ACC112 (cell line): Measurements from ENCODE around the gene UBTD1.

Experiments used
- H2AFZ ChIP-seq: fragments of 200-600 bp; sonication (generic); one replicate; pipeline ENCODE4 v1.6.0; 2017; ENCODE audit warnings: antibody characterized with exemption, low read length; ENCODE audit not compliant: unreplicated experiment
- H3K27ac ChIP-seq: fragments of 200-600 bp; sonication (generic); 2 replicates; pipeline ENCODE4 v1.5.1; 2014; ENCODE audit warnings: low read depth, mild to moderate bottlenecking, antibody characterized with exemption, low read length, moderate library complexity
- H3K27me3 ChIP-seq: fragments of 200-600 bp; sonication (generic); 2 replicates; pipeline ENCODE4 v1.6.1; 2014; ENCODE audit warnings: mild to moderate bottlenecking, antibody characterized with exemption, low read length, moderate library complexity, mixed read lengths; ENCODE audit not compliant: insufficient read depth
- H3K36me3 ChIP-seq: fragments of 200-600 bp; sonication (generic); 2 replicates; pipeline ENCODE4 v1.6.1; 2016; ENCODE audit warnings: mild to moderate bottlenecking, antibody characterized with exemption, low read length, moderate library complexity, mixed read lengths; ENCODE audit not compliant: insufficient read depth
- H3K4me1 ChIP-seq: fragments of 200-600 bp; sonication (generic); one replicate; pipeline ENCODE4 v1.6.1; 2016; ENCODE audit warnings: low read length, mixed read lengths; ENCODE audit not compliant: insufficient read depth, unreplicated experiment, control insufficient read depth
- H3K4me3 ChIP-seq: fragments of 200-600 bp; sonication (generic); 2 replicates; pipeline ENCODE4 v1.5.1; 2014; ENCODE audit warnings: mild to moderate bottlenecking, low read depth, low read length
- H3K79me2 ChIP-seq: fragments of 200-600 bp; sonication (generic); one replicate; pipeline ENCODE4 v1.6.0; 2016; ENCODE audit warnings: low read length; ENCODE audit not compliant: control insufficient read depth, unreplicated experiment, insufficient read depth

The UBTD1 gene

DNA sequence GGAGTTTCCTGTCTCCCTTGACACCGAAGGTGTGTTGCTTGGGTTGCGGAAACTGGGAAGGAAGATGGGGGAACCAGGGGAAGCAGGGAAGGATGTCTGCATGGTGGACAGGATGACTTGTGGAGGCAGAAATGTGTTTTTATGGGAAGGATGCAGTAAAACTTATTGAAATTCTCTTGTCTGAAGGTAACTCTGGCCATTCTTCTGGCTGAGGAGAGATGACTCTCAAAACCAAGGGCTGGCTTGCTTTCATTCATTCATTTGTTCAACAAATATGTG, 1.5 kb downstream of the UBTD1 start:
- Histone ChIP-seq H3K36me3 (no peaks in the 10 kb centered on the region), H2AFZ (no peak overlapping the region), H3K4me1 (peaks cover 18% of the 10 kb centered on the region), H3K27me3 (no peaks in the 10 kb centered on the region), H3K4me3 (peak overlapping the region; percentile 100), H3K79me2 (peaks cover 77% of the 10 kb centered on the region), H3K27ac (peak overlapping the region; percentile 3; the same call in 1 of the 2 replicates)

GRCh38 chr10:97502916-97503315, 4.2 kb downstream of the UBTD1 start:
- peaks cover 10% of the 10 kb centered on the region for H3K4me1 ChIP-seq
- H3K79me2 ChIP-seq: peaks cover 72% of the 10 kb centered on the region

GRCh38 chr10:97503406-97503805, 4.7 kb downstream of the UBTD1 start:
- H3K36me3 ChIP-seq: no peaks in the 10 kb centered on the region
- no peak overlapping the region for H2AFZ ChIP-seq
- H3K27ac ChIP-seq: no peak overlapping the region
- no peak overlapping the region for H3K4me3 ChIP-seq
- peaks cover 12% of the 10 kb centered on the region for H3K4me1 ChIP-seq
- H3K79me2 ChIP-seq: peaks cover 74% of the 10 kb centered on the region
- no peaks in the 10 kb centered on the region for H3K27me3 ChIP-seq

More at GRCh38 chr10:97502916-97503315, 4.2 kb downstream of the UBTD1 start:
- Histone ChIP-seq H3K27ac (no peak overlapping the region), H3K27me3 (no peaks in the 10 kb centered on the region), H3K36me3 (no peaks in the 10 kb centered on the region), H2AFZ (no peak overlapping the region), H3K4me3 (no peak overlapping the region)

GRCh38 chr10:97505152-97505551, 6.4 kb downstream of the UBTD1 start:
- H3K4me3 ChIP-seq: no peak overlapping the region
- no peaks in the 10 kb centered on the region for H3K27me3 ChIP-seq
- H3K4me1 ChIP-seq: peaks cover 10% of the 10 kb centered on the region
- peaks cover 79% of the 10 kb centered on the region for H3K79me2 ChIP-seq
- no peak overlapping the region for H3K27ac ChIP-seq
- H2AFZ ChIP-seq: no peak overlapping the region
- H3K36me3 ChIP-seq: no peaks in the 10 kb centered on the region

- H3K27ac ChIP-seq: no peak overlapping the region
- no peak overlapping the region for H3K4me3 ChIP-seq
- no peak overlapping the region for H2AFZ ChIP-seq
- H3K27me3 ChIP-seq: no peaks in the 10 kb centered on the region
- peaks cover 79% of the 10 kb centered on the region for H3K79me2 ChIP-seq
- no peaks in the 10 kb centered on the region for H3K36me3 ChIP-seq
- H3K4me1 ChIP-seq: peaks cover 4% of the 10 kb centered on the region
Measured at GRCh38 chr10:97506199-97506991, 7.7 kb downstream of the UBTD1 start.

DNA sequence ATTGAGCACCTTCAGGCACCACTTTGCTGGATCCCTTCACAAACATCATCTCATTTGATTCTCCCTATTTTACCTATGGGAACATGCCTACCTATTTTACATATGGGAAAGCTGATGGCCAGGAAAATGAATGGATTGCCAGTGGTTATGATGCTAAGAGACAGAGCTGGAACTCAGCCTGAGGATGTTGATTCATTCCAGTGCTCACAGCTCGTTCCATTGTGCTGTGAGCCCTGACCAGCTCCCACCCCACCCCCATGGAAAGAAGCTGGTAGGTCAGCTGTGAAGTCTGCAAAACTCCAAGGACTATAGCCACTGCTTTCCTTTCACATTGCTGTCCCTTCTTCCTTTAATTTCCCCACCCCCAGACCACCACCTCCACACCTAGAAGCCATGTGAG, 9.6 kb downstream of the UBTD1 start:
- Histone ChIP-seq H3K4me3 (no peak overlapping the region), H3K27me3 (no peaks in the 10 kb centered on the region), H2AFZ (no peak overlapping the region), H3K79me2 (peaks cover 68% of the 10 kb centered on the region), H3K27ac (no peak overlapping the region), H3K36me3 (no peaks in the 10 kb centered on the region), H3K4me1 (peaks cover 4% of the 10 kb centered on the region)

GRCh38 chr10:97509120-97509680, 10.5 kb downstream of the UBTD1 start:
- H3K27me3 ChIP-seq: no peaks in the 10 kb centered on the region
- H3K27ac ChIP-seq: no peak overlapping the region
- peaks cover 4% of the 10 kb centered on the region for H3K4me1 ChIP-seq
- no peaks in the 10 kb centered on the region for H3K36me3 ChIP-seq
- peaks cover 62% of the 10 kb centered on the region for H3K79me2 ChIP-seq
- H2AFZ ChIP-seq: no peak overlapping the region
- H3K4me3 ChIP-seq: no peak overlapping the region

- H2AFZ ChIP-seq: no peak overlapping the region
- H3K79me2 ChIP-seq: peaks cover 51% of the 10 kb centered on the region
- H3K27ac ChIP-seq: no peak overlapping the region
- H3K4me3 ChIP-seq: no peak overlapping the region
- H3K4me1 ChIP-seq: peaks cover 4% of the 10 kb centered on the region
- no peaks in the 10 kb centered on the region for H3K36me3 ChIP-seq
- no peaks in the 10 kb centered on the region for H3K27me3 ChIP-seq
Measured at GRCh38 chr10:97510686-97511085, 12.0 kb downstream of the UBTD1 start.

DNA sequence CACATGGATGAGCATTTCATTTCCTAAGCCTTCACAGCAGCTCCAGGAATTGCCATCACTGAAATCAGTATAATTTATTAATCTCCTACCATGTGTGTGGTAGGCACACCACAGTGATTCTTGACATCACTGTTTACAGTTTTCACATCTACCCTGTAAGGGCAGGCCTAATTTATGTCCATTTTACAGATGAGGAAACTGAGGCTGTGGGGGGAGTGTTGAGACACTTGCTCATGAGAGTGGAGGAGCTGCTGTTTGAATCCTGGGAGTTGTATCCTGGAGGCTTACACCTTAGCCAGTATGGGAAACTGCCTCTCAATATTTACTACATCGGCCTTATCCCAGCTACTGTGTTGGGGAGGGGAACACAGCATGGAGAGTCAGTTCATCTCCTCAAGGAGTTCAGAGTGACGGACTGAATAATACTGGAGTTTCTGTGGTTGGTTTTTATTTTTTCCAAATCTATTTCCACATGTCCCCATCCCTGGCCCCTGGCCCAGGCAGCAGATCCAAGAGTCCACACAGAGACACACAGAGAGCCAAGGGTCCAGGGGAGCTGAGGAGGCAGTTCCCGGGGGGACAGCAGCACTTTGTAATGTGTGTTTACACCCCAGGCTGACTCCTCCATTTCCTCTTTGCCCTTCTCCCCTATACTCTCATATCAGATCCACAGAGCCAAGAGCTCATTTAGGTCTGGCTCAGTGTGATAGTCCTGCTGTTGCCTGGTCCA, 13.2 kb downstream of the UBTD1 start:
- no peak overlapping the region for H2AFZ ChIP-seq
- no peak overlapping the region for H3K27ac ChIP-seq
- no peaks in the 10 kb centered on the region for H3K27me3 ChIP-seq
- peaks cover 4% of the 10 kb centered on the region for H3K4me1 ChIP-seq
- no peaks in the 10 kb centered on the region for H3K36me3 ChIP-seq
- H3K79me2 ChIP-seq: peaks cover 48% of the 10 kb centered on the region
- no peak overlapping the region for H3K4me3 ChIP-seq

DNA sequence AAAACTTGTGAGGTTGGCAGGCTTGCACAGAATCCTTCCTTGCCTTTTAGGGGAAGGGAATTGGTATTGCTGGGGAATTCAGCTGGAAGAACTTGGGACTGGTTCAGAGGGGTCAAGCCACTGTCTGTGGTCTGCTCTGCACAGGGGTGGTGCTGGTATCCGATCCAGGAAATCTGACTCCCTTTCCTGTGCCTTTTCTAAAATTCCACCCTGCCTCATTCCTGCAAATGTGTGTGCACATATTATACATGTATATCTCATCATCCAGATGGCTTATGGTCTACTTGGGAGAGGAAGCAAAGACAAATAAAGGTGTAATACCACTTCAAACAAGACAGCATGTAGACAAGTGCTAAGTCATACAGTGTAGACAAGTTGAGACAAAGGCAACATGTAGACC, 14.3 kb downstream of the UBTD1 start:
- H3K4me1 ChIP-seq: peaks cover 11% of the 10 kb centered on the region
- H2AFZ ChIP-seq: no peak overlapping the region
- H3K36me3 ChIP-seq: no peaks in the 10 kb centered on the region
- no peaks in the 10 kb centered on the region for H3K27me3 ChIP-seq
- H3K4me3 ChIP-seq: no peak overlapping the region
- H3K79me2 ChIP-seq: peaks cover 48% of the 10 kb centered on the region
- no peak overlapping the region for H3K27ac ChIP-seq

- Histone ChIP-seq H3K36me3 (no peaks in the 10 kb centered on the region), H3K79me2 (peaks cover 36% of the 10 kb centered on the region), H3K4me1 (peaks cover 23% of the 10 kb centered on the region), H3K27ac (no peak overlapping the region), H3K4me3 (no peak overlapping the region), H2AFZ (no peak overlapping the region), H3K27me3 (no peaks in the 10 kb centered on the region)
Measured at GRCh38 chr10:97514344-97514743, 15.6 kb downstream of the UBTD1 start.
